ENCODE measurements around the gene C1QL1.

Gene C1QL1

GRCh38 chr17:44968225-44969143 is at the start of gene C1QL1:
TSS of gene C1QL1 (minus strand) at chr17:44968303. CDS start at chr17:44968048, 255 bp downstream.
- FAIRE-seq (peak; percentile 70), DNase-seq (ENCODE audit: extremely low spot score, insufficient read length, low read depth) (peak; percentile 99)

GRCh38 chr17:45016823-45017222 is 48.7 kb upstream of the C1QL1 start:
- FAIRE-seq = no peak
- DNase-seq (ENCODE audit: extremely low spot score, insufficient read length, low read depth) = no peak

- DNase-seq (ENCODE audit: extremely low spot score, insufficient read length, low read depth) (no peak), FAIRE-seq (no peak)
Observed at GRCh38 chr17:45016237-45016636, 48.1 kb upstream of the C1QL1 start.

- FAIRE-seq = no peak
Observed at GRCh38 chr17:45013021-45013997, 45.2 kb upstream of the C1QL1 start.

DNA sequence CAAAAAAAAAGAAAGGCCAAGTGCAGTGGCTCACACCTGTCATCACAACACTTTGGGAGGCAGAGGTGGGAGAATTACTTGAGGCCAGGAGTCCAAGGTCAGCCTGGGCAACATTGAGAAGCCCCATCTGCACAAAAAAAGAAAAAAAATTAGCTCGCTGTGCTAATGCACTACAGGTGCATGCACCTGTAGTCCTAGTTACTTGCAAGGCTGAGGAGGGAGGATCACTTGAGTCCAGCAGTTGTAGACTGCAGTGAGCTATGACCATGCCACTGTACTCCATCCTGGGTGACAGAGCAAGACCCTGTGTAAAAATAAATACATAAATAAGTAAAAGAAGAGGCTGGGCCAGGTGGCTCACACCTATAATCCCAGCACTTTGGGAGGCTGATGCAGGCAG is 43.7 kb upstream of the C1QL1 start:
- FAIRE-seq (no peak), DNase-seq (ENCODE audit: extremely low spot score, insufficient read length, low read depth) (no peak)

More at GRCh38 chr17:45013021-45013997, 45.2 kb upstream of the C1QL1 start:
- no peak for DNase-seq (ENCODE audit: extremely low spot score, insufficient read length, low read depth)

DNA sequence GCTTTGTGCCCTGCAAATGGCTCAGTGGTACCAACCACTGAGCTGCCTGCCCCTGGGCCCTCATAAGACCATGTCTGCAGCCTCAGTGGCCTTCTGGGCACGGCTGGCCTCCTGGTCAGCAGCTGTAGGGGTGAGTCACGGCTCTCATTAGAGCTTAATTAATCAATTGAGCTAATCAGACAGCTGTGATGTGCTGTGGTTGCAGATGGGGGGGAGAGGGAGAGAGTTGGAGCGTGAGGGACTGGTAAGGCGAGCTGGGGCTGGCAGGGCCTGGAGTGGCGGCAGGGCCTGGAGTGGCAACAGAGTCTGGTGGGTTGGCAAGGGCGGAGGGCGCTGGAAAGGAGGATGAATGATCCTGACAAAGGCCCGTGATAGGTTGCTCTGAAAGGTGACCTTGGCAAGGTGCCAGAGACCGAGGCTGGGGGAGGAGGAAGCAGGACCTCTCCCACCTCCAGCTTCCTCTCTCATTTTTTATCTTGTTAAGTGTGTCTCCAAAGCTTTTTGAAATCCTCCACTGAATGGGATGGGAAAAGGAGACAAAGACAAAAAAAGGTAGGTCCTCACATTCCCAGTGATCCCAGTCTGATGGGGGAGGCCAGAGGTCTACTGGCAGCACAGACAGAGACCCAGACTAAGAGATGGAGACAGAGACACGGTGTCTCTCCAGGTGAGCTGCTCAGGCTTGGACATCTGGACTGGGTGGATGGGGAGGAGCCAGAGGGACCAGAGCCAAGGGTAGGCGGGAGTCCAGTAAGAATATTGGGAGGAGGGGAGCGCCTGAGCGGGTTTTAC is 41.8 kb upstream of the C1QL1 start:
- DNase-seq (ENCODE audit: extremely low spot score, insufficient read length, low read depth) (no peak), FAIRE-seq (no peak)

DNA sequence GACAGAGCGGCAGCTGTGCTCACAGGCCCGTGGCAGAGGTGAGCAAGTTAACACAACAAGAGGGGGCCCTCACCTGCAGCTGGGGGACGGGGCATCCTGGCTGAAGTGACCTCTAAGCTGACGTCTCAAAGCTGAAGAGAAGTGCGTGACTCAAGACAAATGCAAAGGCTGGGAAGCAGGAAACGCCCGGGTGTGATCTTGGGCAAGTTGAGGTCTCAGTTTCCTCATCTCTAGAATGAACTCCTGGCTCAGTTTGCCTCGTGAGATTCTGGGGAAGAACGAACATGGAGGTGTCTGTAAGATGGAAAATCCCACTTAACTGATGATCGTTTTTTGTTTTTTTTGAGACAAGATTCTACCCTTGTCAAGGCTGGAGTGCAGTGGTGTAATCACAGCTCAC is 40.1 kb upstream of the C1QL1 start:
- FAIRE-seq = no peak
- DNase-seq (ENCODE audit: extremely low spot score, insufficient read length, low read depth) = no peak

DNA sequence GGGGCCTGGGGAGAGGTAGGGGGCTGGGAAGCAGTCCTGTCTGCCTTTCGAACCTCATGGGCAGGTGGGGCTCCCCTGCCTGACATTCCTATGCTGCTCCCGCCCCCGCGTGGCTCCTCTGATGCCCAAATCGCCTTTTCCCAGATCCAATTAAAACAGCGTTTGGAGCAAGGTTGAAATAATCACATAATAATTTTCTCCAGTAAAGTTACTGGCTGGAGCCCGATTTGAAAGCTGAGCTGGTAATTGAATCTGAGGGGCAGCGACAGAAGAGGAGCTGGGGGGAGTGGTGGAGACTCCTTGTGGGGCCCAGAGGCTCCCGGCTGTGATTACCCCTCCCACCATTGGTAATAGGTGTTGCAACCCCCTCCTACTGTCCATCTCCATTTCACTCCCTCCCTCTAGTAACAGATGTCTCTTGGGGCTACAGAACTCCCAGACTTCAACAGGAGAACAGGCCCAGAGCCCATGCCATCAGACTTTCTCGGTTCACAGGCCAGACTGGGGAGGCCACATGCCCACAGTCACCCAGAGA is 38.9 kb upstream of the C1QL1 start:
- DNase-seq (ENCODE audit: extremely low spot score, insufficient read length, low read depth) (no peak), FAIRE-seq (no peak)

DNA sequence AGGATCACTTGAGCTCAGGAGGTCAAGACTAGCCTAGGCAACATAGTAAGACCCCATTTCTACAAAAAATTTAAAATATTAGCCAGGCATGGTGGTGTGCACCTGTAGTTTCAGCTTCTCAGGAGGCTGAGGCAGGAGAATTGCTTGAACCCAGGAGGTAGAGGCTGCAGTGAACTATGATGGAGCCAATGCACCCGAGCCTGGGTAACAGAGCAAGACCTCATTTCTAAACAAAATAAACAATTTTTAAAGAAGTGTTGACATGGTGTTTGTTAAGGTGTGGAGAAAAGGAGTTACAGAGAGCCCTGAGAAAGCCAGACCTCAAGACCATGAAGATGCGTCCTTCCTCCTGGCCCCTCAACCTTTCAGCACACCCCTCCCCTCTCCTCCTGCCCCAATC is 37.6 kb upstream of the C1QL1 start:
- no peak for FAIRE-seq
- DNase-seq (ENCODE audit: extremely low spot score, insufficient read length, low read depth) = no peak

DNA sequence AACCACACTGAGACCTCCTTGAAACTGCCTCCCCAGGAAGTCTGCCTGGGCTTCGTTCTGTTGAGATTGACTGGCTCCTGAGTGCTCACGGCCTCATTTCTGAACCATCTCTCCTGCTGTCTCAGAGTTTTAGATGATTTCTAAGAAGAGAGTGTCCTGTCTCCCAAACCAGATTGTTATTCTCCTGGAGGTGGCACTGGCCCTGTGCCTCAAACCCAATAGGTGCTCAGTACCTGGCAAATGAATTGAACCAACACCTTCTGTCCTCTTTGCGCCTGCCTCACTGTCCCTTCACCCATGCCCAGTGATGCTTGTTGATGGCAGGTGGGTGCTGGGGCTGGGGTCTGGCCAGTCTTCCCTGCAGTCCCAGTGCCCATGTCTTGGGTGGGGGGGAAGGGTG is 36.3 kb upstream of the C1QL1 start:
- no peak for FAIRE-seq
- no peak for DNase-seq (ENCODE audit: extremely low spot score, insufficient read length, low read depth)

DNA sequence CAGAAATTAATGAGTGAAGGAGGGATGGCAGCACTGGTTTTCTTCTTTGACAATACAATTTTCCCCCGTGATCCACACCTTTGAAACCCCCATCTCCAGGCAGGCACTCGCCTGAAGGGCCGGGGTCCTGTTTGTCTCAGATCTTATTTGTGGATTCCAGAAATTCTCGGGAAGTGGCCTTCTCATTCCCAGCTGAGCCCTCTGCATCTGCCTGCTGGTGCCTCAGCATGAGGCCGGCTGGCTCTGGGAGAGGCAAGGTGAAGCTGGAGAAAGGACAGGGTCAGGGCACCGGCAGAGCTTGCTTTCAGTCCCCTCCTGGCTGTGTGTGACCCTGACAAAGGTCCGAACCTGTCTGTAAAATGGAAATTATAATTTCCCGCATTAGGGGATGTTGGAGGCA is 35.8 kb upstream of the C1QL1 start:
- FAIRE-seq (no peak), DNase-seq (ENCODE audit: extremely low spot score, insufficient read length, low read depth) (no peak)

DNA sequence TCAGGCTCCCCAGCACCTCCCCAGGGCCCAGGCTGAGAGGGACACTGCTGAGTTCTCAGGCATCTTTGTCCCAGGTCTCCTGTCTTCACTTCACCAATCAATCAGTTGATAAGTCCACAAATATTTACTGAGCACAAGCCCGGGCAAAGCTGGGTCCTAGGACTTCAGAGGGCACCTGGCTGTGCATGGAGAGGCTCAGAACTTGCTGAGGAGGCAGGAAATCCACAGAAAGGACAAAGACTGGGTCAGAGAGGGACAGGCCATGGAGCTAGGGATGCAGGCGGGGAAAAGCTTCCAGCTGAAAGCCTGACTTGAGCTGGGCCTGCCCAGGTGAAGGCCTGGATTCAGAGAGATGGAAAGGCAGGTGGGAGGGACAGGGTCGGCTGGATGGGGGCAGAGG is 33.2 kb upstream of the C1QL1 start:
- FAIRE-seq = no peak

GRCh38 chr17:44999433-44999832 is 31.3 kb upstream of the C1QL1 start:
- FAIRE-seq (no peak), DNase-seq (ENCODE audit: extremely low spot score, insufficient read length, low read depth) (no peak)

More for the DNA sequence above, 33.2 kb upstream of the C1QL1 start:
- no peak for DNase-seq (ENCODE audit: extremely low spot score, insufficient read length, low read depth)

DNA sequence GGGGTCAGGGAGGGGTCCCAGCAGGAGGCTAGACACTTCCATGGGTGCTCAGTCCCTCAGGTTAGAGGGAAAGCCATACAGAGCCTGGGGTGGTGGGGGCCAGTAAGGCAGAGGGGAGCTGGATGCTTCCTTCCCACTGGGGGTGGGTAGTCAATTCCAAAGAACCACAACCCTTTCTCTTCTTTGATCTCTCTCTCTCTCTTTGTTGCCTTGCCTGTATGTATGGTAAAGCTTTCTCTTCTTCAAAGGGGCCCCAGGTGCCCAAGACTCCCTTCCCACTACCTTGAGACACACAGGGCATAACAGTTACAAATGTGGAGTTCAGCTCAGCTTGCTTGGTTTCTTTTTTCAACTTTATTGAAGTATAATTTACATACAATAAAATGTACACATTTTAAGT is 30.5 kb upstream of the C1QL1 start:
- no peak for FAIRE-seq
- DNase-seq (ENCODE audit: extremely low spot score, insufficient read length, low read depth) = no peak

DNA sequence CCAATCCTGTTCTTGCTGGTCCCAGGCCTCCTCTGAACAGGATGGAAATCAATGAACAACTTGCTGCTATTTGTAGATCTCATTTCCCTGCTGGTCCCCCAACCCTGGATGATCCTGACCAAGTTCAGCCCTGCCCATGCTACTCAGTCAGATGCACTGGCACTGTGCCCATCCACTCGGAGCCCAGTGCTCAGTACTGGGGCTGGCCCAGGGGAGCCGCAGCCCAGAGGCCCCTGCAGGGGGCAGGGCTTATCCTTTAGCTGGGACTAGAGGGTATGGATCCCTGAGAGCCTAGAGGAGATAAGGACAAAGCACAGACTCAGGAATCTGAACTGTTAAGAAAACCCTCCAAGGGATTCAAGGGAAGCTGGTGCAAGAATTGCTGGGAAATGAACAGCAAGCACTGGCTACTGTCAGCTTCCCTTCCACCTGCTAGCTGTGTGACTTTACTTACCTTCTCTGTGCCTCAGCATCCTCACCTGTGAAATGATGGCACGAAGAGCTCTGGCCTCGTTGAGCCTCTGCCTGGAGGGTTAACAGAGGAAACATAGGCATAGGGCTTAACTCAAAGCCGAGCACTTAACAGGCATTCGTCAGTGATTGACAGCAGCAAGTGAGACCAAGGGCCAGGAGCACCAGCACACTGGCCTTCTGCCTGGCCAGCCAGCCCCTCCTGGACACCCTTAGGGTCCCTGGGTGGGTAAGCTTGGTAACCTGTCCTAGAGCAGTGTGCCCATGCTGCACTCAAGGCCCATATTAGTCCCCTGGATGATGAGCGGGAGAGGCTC is 29.8 kb upstream of the C1QL1 start:
- FAIRE-seq (no peak), DNase-seq (ENCODE audit: extremely low spot score, insufficient read length, low read depth) (no peak)

GRCh38 chr17:44996304-44996703 is 28.2 kb upstream of the C1QL1 start:
- DNase-seq (ENCODE audit: extremely low spot score, insufficient read length, low read depth) = no peak
- FAIRE-seq = no peak

DNA sequence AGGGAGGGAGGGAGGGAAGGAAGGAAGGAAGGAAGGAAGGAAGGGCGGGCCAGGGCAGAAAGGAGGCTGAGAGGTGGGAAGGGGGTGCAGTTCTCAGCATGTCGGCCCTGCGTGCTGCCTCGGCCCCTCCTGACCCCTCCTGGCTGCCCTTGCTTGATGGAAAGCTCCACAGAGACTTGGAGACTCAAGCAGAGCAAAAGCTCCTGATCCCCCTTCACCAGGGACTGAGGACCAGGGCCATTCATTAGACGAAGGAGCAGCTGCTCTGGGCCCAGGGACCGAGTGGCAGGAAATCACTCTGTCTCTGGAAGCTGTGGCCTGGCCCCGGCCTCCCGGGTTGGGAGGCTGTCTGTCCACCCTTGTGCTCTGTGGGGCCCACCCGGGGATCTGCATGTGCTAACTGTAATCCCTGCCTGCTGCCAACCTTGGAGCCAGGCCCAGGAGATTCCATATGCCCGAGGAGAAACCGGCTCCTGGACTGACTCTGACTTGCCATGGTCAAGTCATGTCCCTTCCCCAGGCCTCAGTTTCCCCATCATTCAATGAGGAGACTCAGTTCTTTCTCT is 27.4 kb upstream of the C1QL1 start:
- DNase-seq (ENCODE audit: extremely low spot score, insufficient read length, low read depth) (no peak), FAIRE-seq (no peak)

DNA sequence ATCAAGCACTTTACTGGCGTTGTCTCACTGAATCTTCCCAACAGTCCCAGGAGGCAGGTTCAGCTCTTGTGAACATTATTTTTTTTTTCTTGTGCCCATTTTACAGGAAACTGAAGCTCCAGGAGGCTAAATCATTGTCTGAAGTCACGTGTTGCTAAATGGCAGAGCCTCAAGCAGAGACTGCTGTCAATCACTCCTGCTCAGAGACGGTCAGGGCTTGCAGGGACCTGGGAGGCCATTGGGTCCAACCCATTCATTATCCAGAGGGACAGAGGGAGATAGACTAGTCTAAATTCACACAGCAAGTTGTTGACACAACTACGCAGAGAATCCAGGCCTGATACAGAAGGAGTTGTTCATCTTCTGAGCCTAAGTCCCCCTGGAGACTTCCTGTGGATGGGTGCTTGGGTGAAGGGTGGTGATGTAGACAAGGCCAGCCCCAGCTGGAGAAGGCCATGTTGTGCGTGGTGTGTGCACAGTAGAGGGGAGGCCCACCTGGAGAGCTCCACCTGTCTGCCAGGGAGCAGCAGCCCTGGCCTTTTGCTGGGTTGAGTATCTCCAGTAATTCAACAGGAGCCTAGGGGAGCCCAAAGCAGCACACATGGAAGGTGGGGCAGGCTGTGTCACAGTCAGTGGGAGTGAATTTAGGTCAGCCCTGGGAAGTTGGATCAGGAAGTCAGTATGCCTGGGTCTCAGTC is 24.3 kb upstream of the C1QL1 start:
- DNase-seq (ENCODE audit: extremely low spot score, insufficient read length, low read depth) = no peak

More for the DNA sequence above, 24.3 kb upstream of the C1QL1 start:
- no peak for FAIRE-seq
